Peyer's patch (tissue), 4 donors: Measurements from ENCODE around the gene WWTR1.

Experiments used
- CTCF ChIP-seq, 6 experiments: fragments of 450-650 bp in 4 of 6; fragments of 200-600 bp in 2 of 6; sonication (generic) in 1 of 6; IDR thresholded peaks; one replicate each; pipeline ENCODE4 v1.5.1; 2017 to 2019; ENCODE audit warnings: antibody characterized with exemption in 6 of 6, mild to moderate bottlenecking in 3 of 6, moderate library complexity in 1 of 6
- POLR2A ChIP-seq, 2 donors: fragments of 450-650 bp; IDR thresholded peaks; one replicate each; pipeline ENCODE4 v1.5.1; 2017; ENCODE audit warnings: antibody characterized with exemption in 2 of 2, mild to moderate bottlenecking in 2 of 2, moderate library complexity in 2 of 2

GRCh38 chr3:149506965-149507364 is 150.9 kb downstream of the WWTR1 start:
- no peak for TF ChIP-seq POLR2A (IDR thresholded peaks at IDR 0.05)
- TF ChIP-seq CTCF (IDR thresholded peaks at IDR 0.05): no peak
